GM18526 (cell line): Measurements from ENCODE around the gene TMEM263.

ENCODE experiments used
- POLR2A ChIP-seq: IDR thresholded peaks from 3 replicates; pipeline ENCODE4 v1.6.1; 2011; ENCODE audit not compliant: insufficient read length; ENCODE audit errors: extremely low read depth

The TMEM263 gene

DNA sequence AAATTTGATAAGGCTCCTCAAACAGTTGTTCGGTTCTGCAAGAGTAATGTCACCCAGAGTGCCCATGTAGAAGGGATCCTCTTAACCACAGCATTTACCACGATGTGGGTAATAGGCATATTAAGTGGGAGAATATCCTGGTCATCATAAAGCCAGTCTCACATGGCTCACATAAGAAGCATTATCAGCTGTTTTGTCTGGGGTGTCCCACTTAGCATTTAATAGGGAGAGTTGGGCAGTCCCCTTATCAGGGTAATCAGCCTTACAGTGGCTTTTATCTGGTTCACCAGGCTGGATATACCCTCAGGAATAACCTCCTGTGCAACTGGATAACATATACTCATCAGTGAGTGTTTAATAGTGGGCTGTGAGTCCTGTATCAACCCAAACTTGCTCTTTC lies 12.9 kb upstream of the TMEM263 start:
- no peak for TF ChIP-seq POLR2A

DNA sequence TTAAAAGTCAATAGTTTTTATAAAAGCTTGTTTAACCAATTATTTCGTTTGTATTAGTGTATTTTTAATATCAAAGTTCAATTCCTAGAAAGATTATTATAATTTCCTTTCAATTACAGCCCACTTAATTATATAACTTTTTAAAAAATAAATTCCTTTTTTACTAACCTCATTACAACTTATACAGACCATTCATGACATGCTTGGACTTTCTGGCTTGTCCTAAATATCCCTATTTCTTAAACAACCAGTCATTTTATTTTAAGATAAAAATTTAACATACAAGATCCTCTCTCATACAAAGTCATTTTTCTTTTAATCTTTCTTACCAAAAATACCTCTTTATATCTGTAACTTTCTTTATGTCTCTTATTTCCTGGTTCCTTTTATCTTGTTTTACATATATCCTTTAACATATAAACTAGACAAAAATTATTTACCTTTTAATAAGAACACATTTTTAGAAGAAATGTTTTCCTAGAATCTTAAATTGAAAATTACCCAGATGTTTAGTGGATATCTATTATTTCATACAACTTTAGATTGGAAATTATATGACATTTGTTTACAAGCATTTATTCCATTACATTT lies 10.4 kb upstream of the TMEM263 start:
- no peak for TF ChIP-seq POLR2A

DNA sequence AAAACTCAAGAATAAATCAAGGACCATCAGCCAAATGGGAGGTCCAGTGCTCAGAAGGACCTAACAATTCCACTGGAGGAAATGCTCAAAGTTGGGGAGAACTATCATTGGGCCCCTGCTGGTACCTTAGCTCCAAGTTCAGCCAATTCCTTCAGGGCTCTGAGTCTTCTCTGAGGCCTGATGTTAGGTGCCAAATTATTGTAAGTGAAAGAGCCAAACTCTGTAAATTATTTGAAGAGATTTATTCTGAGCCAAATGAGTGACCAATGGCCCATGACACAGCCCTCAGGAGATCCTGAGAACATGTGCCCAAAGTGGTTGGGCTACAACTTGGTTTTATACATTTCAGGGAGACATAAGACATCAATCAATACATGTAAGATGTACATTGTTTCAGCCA lies 8.2 kb upstream of the TMEM263 start:
- TF ChIP-seq POLR2A = no peak

DNA sequence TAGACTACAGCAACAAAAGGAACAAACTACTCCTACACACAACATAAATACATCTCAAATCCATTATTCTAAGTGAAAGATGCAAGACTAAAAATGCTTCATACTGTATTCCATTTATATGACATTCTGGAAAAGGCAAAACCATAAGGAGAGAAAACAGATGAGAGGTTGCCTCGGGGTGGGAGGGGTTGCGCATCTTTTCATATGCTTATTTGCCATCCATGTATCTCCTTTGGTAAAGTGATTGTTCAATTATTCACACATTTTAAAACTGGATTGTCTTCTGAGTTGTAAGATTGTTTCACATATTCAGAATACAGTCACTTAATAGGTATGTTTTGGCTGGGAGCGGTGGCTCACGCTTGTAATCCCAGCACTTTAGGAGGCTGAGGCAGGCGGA lies 5.1 kb upstream of the TMEM263 start:
- TF ChIP-seq POLR2A = no peak

DNA sequence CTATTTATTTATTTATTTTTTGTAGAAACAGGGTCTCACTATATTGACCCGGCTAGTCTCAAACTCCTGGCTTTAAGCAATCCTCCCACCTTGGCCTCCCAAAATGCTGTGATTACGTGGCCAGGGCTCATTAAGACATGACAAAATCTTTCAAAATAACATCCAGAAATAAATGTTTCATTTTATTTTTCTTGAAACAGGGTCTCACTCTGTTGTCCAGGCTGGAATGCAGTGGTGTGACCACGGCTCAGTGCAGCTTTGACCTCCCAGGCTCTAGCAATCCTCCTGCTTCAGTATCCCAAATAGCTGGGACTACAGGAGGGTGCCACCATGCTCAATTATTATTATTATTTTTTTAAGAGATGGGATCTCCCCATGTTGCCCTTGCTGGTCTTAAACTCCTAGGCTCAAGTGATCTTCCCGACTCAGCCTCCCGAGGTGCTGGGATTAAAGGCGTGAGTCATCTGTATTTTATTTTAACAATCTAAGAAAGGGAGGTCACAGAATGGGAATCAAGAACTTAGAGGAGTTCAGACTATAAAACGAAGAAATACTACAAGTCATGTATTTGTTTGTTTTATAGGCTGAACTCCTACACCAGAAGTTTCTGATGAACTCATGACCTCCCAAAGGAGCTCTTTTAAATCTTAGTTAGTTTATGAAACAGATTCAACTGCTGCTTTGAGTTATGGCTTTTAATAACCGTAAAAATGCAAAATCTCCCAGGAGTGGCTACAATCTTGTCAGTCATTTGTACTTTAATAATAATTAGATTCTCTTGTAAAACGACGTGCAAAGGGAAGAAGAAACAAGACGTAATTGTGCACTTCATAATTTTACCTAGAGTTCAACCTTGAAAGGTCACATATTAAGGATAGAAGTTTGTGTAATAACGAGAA lies 2.1 kb upstream of the TMEM263 start:
- TF ChIP-seq POLR2A = no peak

DNA sequence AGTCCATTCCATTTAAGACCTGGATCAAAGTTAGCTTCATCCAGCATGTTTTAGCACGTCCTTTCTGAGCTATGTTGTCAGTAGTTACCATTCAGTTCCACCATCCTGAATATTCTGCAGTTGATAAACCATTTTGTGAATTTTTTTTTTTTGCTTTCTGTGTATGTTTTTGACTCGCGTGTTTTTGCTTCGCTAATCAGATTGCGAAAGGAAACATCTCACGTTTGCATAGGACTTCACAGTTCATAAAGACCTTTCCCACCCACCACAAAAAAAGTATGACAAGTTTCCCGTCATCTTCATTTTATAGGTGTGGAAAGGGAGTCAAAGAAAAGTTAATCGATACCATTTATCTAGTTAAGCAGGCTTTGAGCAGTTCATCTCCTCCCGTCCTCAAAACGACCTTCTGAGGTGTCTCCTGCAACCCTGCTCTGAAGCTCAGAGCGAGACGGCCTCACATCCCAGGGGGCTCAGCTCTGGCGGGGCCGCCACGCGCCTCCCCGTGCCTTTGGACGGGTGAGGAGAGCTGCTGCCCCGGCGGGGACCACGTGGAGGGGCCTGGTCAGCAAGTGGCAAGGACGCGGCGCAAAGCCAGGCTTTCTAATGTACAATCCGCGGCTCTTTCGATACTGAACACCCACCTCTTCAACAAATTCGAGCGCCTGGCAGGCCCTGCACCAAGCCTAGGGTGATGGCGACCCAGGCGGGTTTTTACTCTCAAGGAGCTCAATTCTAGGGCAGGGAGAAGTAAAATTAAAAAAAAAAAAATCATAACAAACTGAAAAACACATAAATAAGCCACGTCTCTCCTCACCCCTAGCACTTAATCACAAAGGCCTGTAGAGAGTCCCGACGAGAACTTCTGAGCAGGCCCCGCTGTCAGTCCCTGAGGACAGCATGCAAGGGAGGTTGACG lies 988 bp upstream of the TMEM263 start:
- no peak for TF ChIP-seq POLR2A

DNA sequence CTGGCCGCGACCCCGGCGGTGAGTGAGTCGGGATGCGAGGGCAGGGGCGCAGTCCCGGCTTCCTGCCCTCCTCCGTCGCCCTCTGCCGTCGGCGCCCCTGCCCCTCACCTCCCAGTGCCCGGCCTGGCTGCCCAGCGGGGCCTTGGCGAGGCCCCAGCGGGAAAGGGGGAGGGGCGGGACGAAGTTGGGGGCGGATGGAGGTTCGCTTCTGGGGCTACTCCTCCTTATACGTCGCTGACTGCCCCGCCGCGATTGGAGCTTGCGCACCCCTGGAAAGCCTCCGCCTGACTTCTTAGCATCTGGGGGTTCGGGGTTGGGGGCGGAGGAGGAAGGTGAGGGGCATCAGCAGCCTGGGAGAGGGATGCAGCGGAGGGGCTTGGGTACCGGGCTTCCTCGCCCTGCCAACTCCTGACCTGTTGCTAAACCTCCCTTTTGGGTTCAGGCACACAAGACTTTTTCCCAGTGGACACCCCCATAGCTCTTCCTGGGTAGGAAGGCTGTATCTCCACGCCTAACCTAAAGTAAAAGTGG lies 406 bp downstream of the TMEM263 start:
- TF ChIP-seq POLR2A = no peak

DNA sequence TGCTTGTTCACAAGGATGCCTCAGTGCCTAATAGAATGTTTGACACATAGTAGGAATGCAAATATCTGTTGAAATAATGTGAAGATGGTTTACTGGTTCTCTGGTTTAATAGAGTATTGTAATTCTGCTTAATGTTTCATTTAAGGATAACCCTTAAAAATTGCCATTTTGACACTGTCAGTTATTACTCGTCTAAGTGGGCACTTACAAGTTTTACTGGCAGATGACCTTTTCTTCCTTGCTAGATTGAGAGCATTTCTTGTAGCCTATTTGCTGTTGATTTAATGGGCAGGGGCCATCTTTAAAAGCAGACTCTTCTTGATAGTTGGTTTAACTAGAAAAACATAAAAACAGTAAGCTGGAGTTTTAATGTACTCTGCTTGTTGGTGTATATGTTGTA lies 1.9 kb downstream of the TMEM263 start:
- no peak for TF ChIP-seq POLR2A

DNA sequence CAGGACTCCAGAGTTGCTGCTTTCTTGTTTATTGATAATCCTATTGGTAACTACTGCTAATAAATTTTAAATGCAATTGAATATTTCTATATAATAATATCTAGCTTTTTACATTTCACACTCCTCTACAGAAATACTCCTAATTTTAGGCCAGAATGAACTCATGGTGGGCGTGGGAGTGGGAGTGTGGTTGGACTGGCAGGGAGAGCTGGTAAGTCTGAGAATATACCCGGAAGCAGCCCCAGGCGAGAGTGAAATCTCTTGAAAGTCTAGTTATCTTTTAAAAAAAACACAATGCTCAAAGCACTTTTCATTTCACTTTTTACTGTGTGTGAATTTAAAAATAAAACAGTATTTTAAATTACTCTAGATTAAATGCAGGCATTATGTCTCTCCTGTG lies 4.7 kb downstream of the TMEM263 start:
- TF ChIP-seq POLR2A = no peak

DNA sequence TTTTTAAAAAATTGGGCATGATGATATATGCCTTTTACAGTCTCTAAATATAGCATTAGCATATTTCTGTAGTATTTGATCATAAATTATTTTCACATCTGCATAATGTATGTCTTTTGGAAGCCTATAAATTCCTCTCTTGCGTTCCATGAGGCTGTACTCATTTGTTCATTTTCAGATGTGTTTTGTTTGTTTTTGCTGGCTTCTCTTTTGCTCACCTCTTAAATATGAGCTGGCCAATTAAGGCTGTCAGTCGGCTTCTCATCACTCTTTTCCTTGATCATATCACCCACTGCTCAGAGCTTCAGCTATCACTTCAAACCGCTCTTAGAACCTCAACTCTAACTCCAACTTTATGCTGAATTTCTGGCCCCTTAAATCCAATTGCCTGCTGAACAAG lies 6.6 kb downstream of the TMEM263 start:
- TF ChIP-seq POLR2A = no peak

DNA sequence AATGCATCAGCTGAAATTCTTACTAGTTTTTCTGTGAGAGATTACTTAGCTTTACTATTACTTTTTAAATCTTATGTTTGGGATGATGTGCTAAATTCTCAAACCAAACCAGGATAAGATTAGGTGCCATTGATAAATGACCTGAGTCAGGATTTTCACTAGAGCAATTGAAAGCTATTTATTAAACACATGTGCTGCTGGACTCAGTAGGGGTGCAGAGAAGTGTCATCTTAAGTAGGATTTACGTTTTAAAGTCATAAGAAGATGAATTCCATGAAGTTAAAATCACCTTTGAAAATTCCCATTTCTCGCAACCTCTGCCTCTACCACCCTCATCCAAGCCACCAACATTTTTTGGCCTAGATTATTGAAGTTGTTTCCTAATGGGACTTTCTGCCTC lies 8.8 kb downstream of the TMEM263 start:
- no peak for TF ChIP-seq POLR2A

DNA sequence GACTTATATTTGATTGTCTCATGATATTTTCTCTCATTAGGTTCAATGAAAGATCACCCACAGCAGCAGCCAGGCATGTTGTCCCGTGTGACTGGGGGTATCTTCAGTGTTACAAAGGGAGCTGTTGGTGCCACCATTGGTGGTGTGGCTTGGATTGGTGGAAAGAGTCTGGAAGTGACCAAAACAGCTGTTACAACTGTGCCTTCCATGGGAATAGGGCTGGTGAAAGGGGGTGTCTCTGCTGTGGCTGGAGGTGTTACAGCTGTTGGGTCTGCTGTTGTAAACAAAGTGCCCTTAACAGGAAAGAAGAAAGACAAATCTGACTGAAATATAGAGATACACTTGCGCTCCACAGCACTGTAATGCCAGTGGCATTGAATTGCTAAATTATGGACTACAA lies 15.4 kb downstream of the TMEM263 start:
- TF ChIP-seq POLR2A = no peak

DNA sequence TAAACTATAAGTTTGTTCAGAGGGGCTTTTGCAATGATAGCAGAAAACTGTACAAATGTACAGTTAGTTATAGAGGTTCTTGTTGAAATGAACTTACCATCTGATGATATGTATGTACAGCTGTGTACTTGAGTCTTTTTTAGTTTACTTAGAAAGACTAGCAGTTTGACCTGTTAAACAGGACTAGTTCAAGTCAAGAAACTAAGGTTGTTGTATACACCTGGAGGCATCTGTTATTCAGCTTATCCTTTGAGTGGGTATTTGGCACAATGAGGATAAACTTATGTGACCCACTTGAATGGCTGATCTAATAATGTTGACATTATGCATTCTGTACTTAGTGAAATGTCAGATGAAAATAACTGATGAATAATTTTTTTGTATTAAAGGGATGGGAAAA lies 17.8 kb downstream of the TMEM263 start:
- TF ChIP-seq POLR2A = no peak

DNA sequence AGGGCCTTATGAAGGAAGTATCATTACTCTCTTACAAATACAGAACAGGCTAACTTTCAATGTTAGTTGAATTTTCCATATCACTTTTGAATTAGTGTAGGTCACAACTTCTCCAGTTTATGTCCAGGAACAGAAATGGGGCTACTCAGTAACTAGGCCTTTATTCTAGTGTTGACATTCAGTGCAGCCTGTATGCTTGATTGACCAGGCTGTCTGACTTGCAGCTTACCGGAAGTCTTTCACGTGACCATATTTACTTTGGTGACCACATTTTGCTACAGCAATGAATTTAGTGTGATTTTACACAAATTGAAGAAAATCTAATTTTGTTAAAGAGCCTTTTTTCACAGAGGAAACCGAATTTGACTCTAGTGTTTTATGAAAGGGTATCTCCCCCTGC lies 18.8 kb downstream of the TMEM263 start:
- no peak for TF ChIP-seq POLR2A

DNA sequence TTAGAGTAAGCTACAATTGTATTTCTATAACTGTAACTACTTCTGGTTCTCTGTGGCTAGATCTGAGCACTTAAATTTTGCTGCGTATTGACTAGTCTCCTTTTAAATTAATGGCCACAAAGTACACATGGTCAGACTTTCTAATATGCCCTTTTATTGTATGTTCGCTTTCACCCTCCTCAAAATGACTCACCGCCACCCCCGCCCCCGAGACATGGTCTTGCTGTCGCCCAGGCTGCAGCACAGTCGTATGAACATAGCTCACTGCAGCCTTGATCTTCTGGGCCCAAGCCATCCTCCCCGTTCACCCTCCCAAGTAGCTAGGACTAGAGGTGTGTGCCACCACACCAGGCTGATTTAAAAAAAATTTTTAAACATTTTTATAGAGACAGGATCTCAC lies 19.4 kb downstream of the TMEM263 start:
- no peak for TF ChIP-seq POLR2A
